OCI-LY7 (cell line): ENCODE measurements around the gene SLC6A17. TPM values are rescaled to one million over a fixed set of nuclear protein-coding genes. Genes with fewer than 3 reads are reported as not detected.
A peak's percentile ranks its signal among the peaks of the same experiment; 100 is the strongest.

Experiments
- BruUV-seq: library from RNA; stranded (reverse); fragments of 400-500 nt; replicated peaks from 2 replicates; lab custom pipeline; 2021; lab: Mats Ljungman, UMichigan
- CTCF ChIA-PET: fragments of 300-600 bp; sonication (Branson Sonifier 250); formaldehyde crosslinking; loops from one replicate; lab custom pipeline; 2022; ENCODE audit warnings: antibody characterized with exemption; ENCODE audit not compliant: unreplicated experiment; lab: Charles Lee
- POLR2A ChIA-PET: fragments of 300-600 bp; sonication (Branson Sonifier 250); formaldehyde crosslinking; loops from one replicate; lab custom pipeline; 2022; ENCODE audit warnings: antibody characterized with exemption; lab: Charles Lee
- DNase-seq: peaks from one replicate; pipeline ENCODE4 v3.0.0-alpha.2; 2015; ENCODE audit warnings: low spot score
- H2AFZ ChIP-seq: fragments of 200-600 bp; sonication (generic), shearing (Covaris generic); 2 replicates; pipeline ENCODE4 v1.6.1; 2014; ENCODE audit warnings: mild to moderate bottlenecking, antibody characterized with exemption, low read length, moderate library complexity
- H3K27ac ChIP-seq: fragments of 200-600 bp; sonication (generic); 2 replicates; pipeline ENCODE4 v1.5.1; 2014; ENCODE audit warnings: mixed run types, low read depth, mild to moderate bottlenecking, moderate library complexity, low read length, inconsistent platforms; ENCODE audit not compliant: poor library complexity, severe bottlenecking
- H3K36me3 ChIP-seq: fragments of 200-600 bp; sonication (generic); 2 replicates; pipeline ENCODE4 v1.6.1; 2014; ENCODE audit warnings: mild to moderate bottlenecking, antibody characterized with exemption, low read length, moderate library complexity, mixed read lengths; ENCODE audit not compliant: insufficient read depth
- H3K4me1 ChIP-seq: fragments of 200-600 bp; sonication (generic); 2 replicates; pipeline ENCODE4 v1.5.1; 2014; ENCODE audit warnings: mild to moderate bottlenecking, low read length; ENCODE audit not compliant: insufficient read depth, poor library complexity, severe bottlenecking
- H3K4me2 ChIP-seq: fragments of 200-600 bp; sonication (generic); 2 replicates; pipeline ENCODE4 v1.6.1; 2014; ENCODE audit warnings: mild to moderate bottlenecking, low read length
- H3K4me3 ChIP-seq: fragments of 200-600 bp; sonication (generic); 2 replicates; pipeline ENCODE4 v1.5.1; 2014; ENCODE audit warnings: mild to moderate bottlenecking, low read depth, low read length; ENCODE audit not compliant: poor library complexity, severe bottlenecking
- H3K79me2 ChIP-seq: fragments of 200-600 bp; sonication (generic); 2 replicates; pipeline ENCODE4 v1.6.1; 2016; ENCODE audit warnings: low read depth, mild to moderate bottlenecking, low read length, moderate library complexity, mixed read lengths; ENCODE audit not compliant: insufficient read depth
- H3K9me2 ChIP-seq: fragments of 200-600 bp; sonication (generic); 2 replicates; pipeline ENCODE4 v1.6.1; 2016; ENCODE audit warnings: mild to moderate bottlenecking, low read length, mixed read lengths; ENCODE audit not compliant: insufficient read depth
- H3K9me3 ChIP-seq: fragments of 200-600 bp; sonication (generic); 2 replicates; pipeline ENCODE4 v1.6.1; 2014; ENCODE audit warnings: mild to moderate bottlenecking, mixed run types, low read length, mixed read lengths
- H4K20me1 ChIP-seq: fragments of 200-600 bp; sonication (generic); 2 replicates; pipeline ENCODE4 v1.6.1; 2014; ENCODE audit warnings: mild to moderate bottlenecking, antibody characterized with exemption, low read length, moderate library complexity, mixed read lengths; ENCODE audit not compliant: insufficient read depth
- CTCF ChIP-seq: fragments of 200-600 bp; sonication (generic); conservative IDR thresholded peaks from 2 replicates; pipeline ENCODE4 v1.5.1; 2014; ENCODE audit warnings: mild to moderate bottlenecking, antibody characterized with exemption, low read length, moderate library complexity, mixed read lengths
- EZH2phosphoT487 ChIP-seq: fragments of 200-600 bp; sonication (generic); IDR thresholded peaks from 2 replicates; pipeline ENCODE4 v1.6.1; 2018; ENCODE audit warnings: low read depth, borderline replicate concordance, mild to moderate bottlenecking, mixed run types, antibody characterized with exemption, low read length, moderate library complexity, mixed read lengths
- intact Hi-C: fragments of 100-400 bp; cut with micrococcal nuclease; formaldehyde crosslinking; loops from one replicate; pipeline ENCODE4 v1.10.0; 2022; ENCODE audit not compliant: unreplicated experiment
- total RNA-seq, 2 experiments: library from RNA; depleted of rRNA in 1 of 2; stranded (reverse); fragments of >200 nt in 1 of 2; shearing (Covaris generic) in 1 of 2; gene quantifications; 2 replicates each; pipeline ENCODE4 v1.2.3, GENCODE V29; 2014 to 2022

SLC6A17 gene
- total RNA-seq, 2 experiments from 2014 or later = not detected

GRCh38 chr1:110208916-110209645 is 58.8 kb downstream of the SLC6A17 start:
- H3K9me3 ChIP-seq = no peaks in the 10 kb centered on the region
- peak; percentile 29 for DNase-seq
- no peak for TF ChIP-seq CTCF
- no peak for TF ChIP-seq EZH2phosphoT487
- no peaks in the 10 kb centered on the region for H4K20me1 ChIP-seq
- ChIA-PET POLR2A (interaction anchor here (0.6 to 1.5 kb wide), 6 partner anchors 35 to 128 kb away, joined by 3 to 7 read pairs (median 4); no protein-coding TSS in a partner anchor), CTCF (interaction anchor here (0.6 to 3.9 kb wide), 11 partner anchors 37 to 910 kb away, joined by 3 to 32 read pairs (median 5); partner anchors contain the start of gene RBM15)
- H3K4me3 ChIP-seq = peak overlapping the region; percentile 71
- intact Hi-C loops = loop anchor here (5.0 to 10.0 kb wide), 2 partner anchors 203 to 576 kb away; no protein-coding TSS in a partner anchor
- H2AFZ ChIP-seq = peak overlapping the region; percentile 71
- H3K27ac ChIP-seq = peak overlapping the region; percentile 8
- no peaks in the 10 kb centered on the region for H3K79me2 ChIP-seq
- H3K4me1 ChIP-seq = peaks cover 31% of the 10 kb centered on the region
- H3K9me2 ChIP-seq = no peaks in the 10 kb centered on the region
- no peaks in the 10 kb centered on the region for H3K36me3 ChIP-seq
- peak overlapping the region; percentile 94 for H3K4me2 ChIP-seq
- TSS peak; percentile 67 for BruUV-seq

- no peaks in the 10 kb centered on the region; the same call in 1 of the 2 replicates for H4K20me1 ChIP-seq
- H3K4me1 ChIP-seq = peaks cover 31% of the 10 kb centered on the region
- no peaks in the 10 kb centered on the region for H3K9me2 ChIP-seq
- H3K4me3 ChIP-seq = peak within 1 kb of the TSS; percentile 71
- no peaks in the 10 kb centered on the region for H3K36me3 ChIP-seq
- TF ChIP-seq CTCF (no peak), EZH2phosphoT487 (no peak)
- H3K27ac ChIP-seq = peak within 1 kb of the TSS; percentile 33
- H3K79me2 ChIP-seq = no peaks in the 10 kb centered on the region
- CTCF ChIA-PET = interaction anchor here (0.6 to 3.9 kb wide), 5 partner anchors 36 to 911 kb away, joined by 3 to 32 read pairs (median 5); no protein-coding TSS in a partner anchor
- DNase-seq = peak; percentile 89
- intact Hi-C loops = loop anchor here (1.0 to 10.0 kb wide), 3 partner anchors 128 to 575 kb away; no protein-coding TSS in a partner anchor
- peak within 1 kb of the TSS; percentile 94 for H3K4me2 ChIP-seq
- H3K9me3 ChIP-seq = no peaks in the 10 kb centered on the region
- peak within 1 kb of the TSS; percentile 80 for H2AFZ ChIP-seq
- BruUV-seq = no TSS peak
- POLR2A ChIA-PET = interaction anchor here (0.6 to 1.4 kb wide), 4 partner anchors 34 to 225 kb away, joined by 3 to 7 read pairs (median 5); no protein-coding TSS in a partner anchor
Measured at GRCh38 chr1:110209715-110210603, 59.7 kb downstream of the SLC6A17 start, which contains the start of gene KCNC4. TSS of gene KCNC4 (plus strand) at chr1:110210314. CDS start at chr1:110211500, 1,186 bp downstream.
